GM12865 (cell line): ENCODE data around the gene EMILIN2.
A peak's percentile ranks its signal among the peaks of the same experiment; 100 is the strongest.

Source experiments
- DNase-seq: peaks from one replicate; pipeline ENCODE4 v3.0.0; 2010; ENCODE audit warnings: low read depth
- H3K4me3 ChIP-seq: 2 replicates; pipeline ENCODE4 v1.5.1; 2011; ENCODE audit warnings: mild to moderate bottlenecking, low read depth, low read length, control low read depth
- CTCF ChIP-seq: IDR thresholded peaks from 2 replicates; pipeline ENCODE4 v1.5.1; 2011; ENCODE audit warnings: low read length, control low read depth, low read depth, inconsistent platforms; ENCODE audit not compliant: insufficient read depth; ENCODE audit errors: missing control alignments

EMILIN2 gene

DNA sequence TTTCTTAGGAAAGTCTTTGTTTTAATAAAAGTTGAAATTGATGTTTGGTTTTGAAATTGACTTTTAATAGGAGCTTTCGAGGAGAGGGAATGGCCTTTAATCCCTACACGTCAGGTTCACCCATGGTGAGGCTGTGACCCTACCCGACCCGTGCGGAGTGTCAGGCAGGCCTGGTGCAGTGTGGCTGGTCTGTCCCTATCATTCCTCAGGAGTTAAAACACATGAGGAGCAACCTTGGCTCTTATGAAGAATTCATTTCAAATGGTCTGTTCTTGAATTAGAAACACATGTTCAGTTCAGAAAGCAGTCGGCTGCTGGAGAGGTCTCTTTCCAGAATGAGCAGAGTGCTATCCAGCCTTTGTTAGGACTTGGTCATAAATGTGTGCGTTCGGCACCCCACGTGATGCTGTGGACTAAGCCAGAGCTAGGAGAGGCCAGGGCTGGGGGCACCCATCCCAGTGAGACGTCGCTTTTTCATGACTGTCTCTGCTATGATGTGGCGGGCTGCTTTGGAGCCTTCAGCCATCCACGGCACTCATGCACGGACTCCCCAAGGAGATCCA, 54.7 kb downstream of the EMILIN2 start:
- no peak overlapping the region for H3K4me3 ChIP-seq
- no peak for DNase-seq
- TF ChIP-seq CTCF, result no peak

- no peak for TF ChIP-seq CTCF
- no peak overlapping the region for H3K4me3 ChIP-seq
- no peak for DNase-seq
Measured at GRCh38 chr18:2902327-2902726, 55.5 kb downstream of the EMILIN2 start.

DNA sequence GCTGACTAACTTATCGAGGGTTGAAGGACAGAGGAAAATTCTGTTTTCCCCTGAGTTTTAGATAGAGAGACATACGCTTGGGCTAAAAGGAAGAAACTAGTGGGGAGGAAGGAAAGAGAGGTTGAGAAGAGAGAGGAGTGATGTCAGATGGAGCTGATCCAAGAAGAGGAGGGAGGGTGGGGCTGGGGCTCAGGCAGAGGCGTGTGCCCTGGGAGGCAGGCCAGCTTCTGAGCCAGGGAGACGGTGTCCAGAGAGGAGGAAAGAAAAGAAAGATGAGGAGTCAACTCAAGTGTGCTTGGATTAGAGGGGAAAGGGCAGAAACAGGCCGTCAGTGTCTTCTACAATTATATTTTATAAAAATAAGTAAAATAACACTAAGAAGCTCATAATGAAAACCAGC, 56.2 kb downstream of the EMILIN2 start:
- no peak for DNase-seq
- no peak for TF ChIP-seq CTCF

DNA sequence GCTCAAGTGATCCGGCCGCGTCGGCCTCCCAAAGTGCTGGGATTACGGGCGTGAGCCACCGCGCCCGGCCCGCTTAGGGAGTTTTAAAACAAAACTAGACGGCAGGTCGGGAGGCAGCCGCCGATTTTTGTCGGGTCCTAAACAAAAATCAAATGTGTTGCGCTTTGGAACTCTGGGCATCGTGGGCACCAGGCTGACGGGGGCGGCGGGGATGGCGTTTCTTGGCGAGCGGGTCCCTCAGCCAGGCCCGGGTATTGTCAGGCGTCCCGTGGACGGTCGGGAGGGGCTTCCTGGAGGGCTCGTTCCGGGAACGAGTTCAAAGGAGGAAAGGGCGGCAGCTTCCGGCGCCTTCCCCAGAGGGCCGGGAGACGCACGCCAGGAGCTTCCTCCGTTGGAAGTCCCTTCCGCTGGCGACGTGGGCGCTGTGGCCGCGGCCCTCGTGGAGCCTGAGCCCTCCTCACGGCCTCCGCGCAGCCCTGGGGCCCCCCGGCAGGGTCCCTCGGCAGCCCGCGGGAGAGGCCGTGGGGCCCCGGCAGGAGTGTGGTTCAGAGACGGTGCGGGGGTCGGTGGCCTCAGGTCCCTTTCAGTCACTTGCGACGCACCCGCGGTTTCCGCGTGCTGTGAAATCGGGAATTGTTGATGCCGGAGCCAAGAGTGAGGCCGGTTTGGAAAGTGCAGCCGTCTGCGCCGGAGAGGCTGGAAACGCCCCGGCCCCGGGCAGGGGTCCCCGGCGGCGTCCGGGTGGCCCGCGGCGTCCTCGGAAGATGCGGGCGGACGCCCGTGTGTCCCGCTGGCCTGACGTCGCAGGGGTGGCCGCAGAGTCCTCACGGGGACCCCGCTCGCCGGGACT, 59.3 kb downstream of the EMILIN2 start:
- peak; percentile 66 for DNase-seq
- no peak for TF ChIP-seq CTCF
- peak overlapping the region; percentile 85 for H3K4me3 ChIP-seq

More for the DNA sequence above, 56.2 kb downstream of the EMILIN2 start:
- H3K4me3 ChIP-seq, result no peak overlapping the region

- peak overlapping the region; percentile 85 for H3K4me3 ChIP-seq
- TF ChIP-seq CTCF, result peak; percentile 35
- DNase-seq, result peak; percentile 45
Measured at GRCh38 chr18:2906704-2907549, 60.1 kb downstream of the EMILIN2 start.

DNA sequence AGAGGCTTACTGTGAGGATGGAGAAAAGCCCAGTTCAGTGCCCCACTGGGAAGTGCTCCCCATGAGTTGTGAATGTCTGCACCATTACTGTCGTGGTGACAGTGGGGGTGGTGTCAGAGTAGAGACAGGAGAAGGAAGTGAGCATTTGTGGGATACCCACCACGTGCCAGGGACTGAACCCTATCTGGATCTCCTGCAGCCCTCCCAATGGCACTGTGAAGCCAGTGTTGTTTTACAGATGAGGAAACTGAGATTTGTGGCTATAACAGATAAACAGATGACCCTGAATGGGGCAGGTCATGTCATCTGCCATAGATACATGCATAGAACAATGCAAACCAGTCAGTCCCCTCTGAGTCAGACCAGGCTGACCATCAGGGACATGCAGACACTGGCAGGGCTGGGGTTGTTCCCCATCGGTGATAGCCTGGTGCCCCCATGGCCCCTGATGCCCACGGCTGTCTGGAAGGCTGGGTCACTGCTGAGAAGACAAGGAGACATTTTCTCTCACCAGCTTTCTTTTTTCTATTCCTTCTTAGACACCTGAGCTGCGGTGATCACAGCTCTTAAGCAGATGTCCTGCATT, 60.8 kb downstream of the EMILIN2 start:
- peak overlapping the region; percentile 85 for H3K4me3 ChIP-seq
- no peak for TF ChIP-seq CTCF
- DNase-seq, result no peak
